GM21825 (cell line): ENCODE results near the gene COL4A2.
"Not testable (repeated sequence)": the region's sequence is repeated elsewhere in the genome, so short reads cannot be mapped to it uniquely, and the experiment has no call there.

Experiments
- ATAC-seq: cut with Tn5 transposase; IDR thresholded peaks from one replicate; pipeline ENCODE4 v1.9.1; 2021; ENCODE audit warnings: mild to moderate bottlenecking, moderate library complexity; ENCODE audit not compliant: unreplicated experiment

COL4A2 gene

DNA sequence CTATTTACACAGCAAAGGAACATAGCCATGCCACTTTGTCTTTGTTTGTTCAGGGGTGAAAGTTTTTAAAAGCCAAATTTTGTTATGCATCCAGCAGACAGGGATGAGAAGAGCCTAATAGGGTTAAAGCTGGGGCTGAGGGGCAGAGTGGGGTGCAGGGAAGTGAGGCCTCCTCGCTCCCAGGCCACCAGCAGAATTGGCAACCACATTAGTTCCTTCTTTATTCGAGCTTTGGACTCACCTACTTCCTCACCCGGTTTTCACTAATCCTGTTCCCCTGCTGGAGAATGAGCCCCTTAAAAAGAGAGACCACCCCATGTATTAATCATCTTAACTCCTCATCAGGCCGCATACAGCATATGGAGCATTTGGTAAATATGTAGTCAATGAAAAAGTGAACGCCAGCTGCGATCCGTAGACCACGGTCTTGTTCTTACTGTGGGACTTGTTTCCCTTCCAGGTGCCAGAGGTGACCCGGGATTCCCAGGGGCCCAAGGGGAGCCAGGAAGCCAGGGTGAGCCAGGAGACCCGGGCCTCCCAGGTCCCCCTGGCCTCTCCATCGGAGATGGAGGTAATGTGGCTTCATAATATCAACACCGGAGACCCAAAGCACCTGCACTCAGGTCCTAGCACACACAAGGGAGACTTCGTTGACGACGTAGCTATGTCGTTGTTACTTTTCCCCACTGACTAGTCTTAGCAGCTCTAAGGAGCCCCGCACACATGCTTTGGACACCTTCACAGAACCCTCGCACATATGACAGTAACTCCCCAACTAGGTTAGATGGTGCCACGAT lies 142.3 kb downstream of the COL4A2 start:
- ATAC-seq = no peak

DNA sequence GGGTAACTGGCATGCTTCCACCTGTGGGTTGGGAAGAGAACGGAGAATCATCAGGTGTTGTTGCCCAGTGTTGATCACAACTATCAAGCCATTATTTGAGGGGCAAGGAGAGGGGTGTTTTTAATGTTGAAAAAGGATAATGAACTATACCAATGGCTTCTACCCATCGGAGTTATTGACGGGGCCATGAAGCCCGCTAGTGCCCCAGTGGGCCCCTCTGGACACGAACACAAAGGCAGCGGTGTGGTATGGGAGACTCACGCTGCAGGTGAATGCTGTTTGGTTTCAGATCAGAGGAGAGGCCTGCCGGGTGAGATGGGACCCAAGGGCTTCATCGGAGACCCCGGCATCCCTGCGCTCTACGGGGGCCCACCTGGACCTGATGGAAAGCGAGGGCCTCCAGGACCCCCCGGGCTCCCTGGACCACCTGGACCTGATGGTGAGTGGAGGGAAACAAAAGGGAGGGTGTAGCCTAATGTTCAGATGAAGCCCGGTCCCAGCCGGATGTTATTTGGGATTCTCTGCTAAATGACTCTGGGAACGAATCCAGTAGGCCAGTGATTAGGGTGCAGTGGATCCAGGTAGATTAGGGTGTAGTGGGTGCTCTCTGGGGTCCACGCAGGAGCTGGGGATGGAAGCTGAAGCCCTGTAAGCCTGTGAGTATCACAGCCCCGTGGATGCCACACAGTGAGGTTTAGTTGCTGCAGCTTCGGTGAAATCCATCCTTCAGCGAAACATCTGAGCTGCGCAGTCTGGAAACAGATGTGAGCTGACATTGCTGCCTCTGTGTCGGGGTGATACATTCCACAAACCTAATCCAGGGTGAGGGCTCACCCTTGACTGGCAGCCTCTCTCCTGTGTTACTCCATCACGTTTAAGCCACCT lies 143.2 kb downstream of the COL4A2 start:
- ATAC-seq = no peak

DNA sequence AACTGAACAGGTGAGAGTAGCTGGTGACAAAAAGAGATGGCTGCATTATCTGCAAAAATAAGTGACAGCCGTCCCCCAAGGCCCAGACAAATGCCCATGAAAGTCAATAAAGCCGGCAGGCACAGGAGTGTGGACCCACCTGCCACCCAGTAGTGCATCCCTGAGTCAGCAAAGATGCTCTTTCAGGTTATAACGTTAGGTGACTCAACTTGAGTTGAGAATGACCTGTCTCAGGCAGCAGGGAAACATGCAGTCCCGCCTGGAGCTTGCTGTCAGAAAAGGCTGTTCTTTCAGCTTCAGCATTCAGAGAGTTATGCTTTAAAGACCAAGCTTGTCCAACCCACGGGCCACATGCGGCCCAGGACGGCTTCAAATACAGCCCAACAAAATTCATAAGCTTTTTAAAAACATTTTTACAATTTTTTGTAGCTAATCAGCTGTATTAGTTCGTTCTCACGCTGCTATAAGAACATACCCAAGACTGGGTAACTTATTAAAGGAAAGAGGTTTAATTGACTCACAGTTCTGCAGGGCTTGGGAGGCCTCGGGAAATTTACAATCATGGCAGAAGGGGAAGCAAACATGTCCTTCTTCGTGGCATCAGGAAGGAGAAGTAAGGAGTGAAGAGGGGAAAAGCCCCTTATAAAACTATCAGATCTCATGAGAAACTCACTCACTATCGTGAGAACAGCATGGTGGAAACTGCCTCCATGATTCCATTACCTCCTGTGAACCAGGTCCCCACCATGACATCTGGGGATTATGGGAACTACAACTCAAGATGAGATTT lies 144.1 kb downstream of the COL4A2 start:
- ATAC-seq = no peak

DNA sequence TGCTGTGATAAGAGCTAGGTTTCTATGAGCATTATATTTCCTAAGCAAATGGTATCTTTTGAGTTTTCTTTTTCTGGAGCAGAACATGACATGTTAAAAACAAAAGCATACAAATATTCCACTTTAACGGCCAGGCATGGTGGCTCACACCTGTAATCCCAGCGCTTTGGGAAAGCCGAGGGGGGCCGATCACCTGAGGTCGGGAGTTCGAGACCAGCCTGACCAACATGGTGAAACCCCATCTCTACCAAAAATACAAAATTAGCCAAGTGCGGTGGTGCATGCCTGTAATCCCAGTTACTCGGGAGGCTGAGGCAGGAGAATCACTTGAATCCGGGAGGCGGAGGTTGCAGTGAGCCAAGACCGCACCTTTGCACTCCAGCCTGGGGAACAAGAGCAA lies 146.0 kb downstream of the COL4A2 start:
- ATAC-seq = not testable (repeated sequence)

DNA sequence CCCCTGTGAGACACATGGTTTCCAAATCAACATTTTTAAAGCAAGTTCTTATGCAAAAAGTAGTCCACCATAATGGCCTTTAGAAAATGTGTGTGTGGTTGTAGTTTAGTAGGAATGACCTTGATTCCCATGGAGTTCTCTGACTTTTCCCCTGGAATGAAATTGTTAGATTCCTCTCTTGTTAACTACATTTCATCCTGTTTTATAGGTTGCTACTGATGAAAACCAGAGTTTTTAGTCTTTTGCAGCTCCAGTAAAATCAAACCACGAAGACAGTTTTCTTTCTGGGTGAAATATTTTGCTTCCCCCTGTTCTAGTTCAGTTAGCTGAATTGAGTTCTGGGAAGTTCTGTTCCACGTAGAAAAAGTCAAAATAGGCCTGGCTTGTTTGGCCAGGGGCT lies 146.7 kb downstream of the COL4A2 start:
- no peak for ATAC-seq

DNA sequence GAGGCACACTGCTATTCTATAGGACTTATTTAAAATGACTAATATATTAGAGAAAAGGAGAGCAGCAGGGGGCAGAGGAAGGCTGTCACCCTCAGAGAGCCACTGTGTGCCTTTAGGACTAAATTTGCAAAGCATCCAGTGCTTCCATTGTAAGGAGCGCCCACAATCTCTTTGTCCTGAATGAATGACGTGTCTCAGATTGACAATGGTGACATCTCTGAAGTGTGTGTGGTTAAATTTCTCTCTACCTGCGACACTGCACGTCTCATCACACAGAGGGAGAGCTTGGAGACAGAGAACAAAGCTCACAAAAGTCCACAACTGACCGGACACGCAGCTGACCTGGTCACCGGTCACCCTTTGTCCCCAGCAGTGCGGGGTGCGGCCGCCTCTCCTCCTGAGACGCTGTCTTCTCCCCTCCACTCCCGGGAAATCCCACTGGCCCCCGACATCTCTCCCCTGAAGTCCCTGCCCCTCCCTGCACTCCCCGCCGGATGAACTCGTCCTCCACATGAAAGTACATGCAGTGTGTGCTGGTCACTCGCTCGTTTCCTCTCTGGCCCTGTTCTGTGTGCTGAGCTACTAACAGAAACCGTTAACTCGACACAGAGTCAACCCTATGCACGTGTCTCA lies 147.3 kb downstream of the COL4A2 start:
- ATAC-seq = no peak

DNA sequence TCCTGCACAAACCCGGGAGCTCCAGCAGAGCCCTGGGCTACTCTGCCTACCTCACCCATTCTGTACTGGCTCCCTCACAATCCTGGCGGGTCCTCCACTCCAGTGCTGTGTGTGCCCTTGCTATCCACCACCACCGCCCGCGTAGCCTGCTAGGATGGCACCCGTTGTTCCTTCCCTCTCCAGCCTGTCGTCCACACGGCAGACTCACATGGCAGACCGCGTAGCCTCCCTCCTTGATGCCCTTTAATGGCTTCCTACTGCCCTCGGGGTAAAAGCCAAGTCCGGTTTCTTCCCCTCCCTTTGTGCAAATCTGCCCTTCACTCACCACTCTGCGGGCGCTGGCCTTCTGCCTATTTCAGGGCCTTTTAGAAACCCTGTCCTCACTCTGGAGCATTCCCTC lies 147.9 kb downstream of the COL4A2 start:
- ATAC-seq = no peak

DNA sequence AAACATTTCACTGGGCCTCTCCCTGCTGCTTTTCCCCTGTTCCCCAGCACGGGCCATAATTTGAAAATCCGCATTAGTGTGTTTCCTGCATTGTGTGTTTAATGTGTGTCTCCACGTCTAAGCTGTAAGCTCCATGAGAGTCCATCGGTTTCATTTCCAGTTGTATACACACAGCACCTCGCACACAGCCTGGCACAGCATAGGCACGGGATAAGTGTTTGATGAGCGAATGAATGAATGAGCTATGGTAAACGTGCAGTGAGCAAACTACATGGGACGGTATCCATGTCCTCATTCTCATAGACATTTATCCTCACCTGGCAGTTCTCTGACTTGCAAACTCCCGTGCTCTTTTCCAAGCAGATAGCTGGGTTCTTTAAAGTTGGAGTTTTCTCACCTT lies 148.4 kb downstream of the COL4A2 start:
- ATAC-seq = no peak

DNA sequence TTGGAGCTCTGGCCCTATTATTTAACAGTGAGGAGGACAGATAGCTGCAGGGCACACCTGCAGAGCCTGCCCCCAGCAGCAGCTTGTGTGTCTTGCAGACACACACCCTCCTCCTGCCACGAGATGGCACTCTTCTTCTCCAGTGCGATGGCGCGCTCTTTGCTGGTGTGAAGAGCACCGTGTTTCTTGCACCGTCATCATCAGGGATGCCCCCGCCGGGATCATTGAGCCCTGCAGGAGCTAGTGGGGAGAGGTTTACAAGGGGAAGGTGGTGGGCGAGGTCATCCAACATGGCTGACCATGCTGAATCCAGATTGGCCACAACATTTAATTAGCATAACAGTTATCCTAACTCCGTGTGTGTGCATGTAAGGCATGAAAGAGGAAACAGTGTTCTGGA lies 148.9 kb downstream of the COL4A2 start:
- ATAC-seq = peak; percentile 98

DNA sequence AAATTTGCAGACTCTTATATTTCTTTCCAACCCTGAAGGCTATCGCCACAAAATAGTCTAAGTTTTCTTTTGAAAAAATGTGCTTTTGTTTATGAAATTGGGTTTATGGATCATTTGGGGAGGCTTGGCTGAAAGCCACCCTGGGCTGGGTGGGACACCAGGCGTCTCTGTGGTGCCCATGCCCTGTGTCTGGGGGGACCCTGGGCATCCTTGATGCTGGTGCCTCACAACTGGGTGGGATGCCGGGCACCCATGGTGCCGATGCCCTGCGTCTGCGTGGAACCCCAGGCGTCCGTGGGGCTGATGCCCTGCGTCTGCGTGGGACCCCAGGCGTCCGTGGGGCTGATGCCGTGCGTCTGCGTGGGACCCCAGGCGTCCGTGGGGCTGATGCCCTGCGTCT lies 149.5 kb downstream of the COL4A2 start:
- ATAC-seq = no peak

DNA sequence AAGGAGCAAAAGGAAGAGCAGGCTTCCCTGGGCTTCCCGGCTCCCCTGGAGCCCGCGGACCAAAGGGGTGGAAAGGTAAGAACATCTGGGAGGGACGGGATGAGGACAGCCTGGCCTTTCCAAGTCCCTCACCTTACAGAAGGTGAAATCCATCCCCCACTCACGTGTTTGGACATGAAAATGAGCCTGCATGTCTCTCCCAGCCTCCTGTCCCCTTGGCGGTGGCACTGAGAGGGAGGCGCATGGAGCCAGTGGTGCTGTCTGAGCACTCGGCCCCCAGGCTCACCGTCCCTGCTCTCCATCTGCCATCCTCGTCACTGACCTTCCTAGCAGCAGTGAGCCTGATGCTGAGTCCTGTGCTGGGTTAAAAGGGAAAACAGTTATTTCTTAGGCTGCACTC lies 150.3 kb downstream of the COL4A2 start:
- no peak for ATAC-seq

DNA sequence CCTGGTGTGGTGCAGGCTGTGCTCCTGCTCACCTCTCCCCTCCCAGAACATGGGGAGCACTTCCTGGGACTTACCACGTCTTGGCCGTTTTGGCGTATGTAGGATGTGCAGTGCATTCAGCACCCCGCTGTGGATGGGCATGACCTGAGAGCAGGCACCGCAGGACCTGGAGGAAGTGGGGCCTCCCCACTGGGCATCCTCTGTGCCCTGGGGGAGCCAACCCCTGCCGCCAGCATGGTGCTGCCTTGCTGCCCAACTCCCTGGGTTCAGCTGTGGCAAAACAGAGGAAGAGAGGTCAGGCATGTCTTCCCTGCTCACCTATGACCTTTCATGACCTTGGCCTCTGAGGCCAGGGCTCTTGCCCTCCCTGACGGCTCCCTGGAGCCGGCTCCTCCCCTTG lies 150.9 kb downstream of the COL4A2 start:
- no peak for ATAC-seq

DNA sequence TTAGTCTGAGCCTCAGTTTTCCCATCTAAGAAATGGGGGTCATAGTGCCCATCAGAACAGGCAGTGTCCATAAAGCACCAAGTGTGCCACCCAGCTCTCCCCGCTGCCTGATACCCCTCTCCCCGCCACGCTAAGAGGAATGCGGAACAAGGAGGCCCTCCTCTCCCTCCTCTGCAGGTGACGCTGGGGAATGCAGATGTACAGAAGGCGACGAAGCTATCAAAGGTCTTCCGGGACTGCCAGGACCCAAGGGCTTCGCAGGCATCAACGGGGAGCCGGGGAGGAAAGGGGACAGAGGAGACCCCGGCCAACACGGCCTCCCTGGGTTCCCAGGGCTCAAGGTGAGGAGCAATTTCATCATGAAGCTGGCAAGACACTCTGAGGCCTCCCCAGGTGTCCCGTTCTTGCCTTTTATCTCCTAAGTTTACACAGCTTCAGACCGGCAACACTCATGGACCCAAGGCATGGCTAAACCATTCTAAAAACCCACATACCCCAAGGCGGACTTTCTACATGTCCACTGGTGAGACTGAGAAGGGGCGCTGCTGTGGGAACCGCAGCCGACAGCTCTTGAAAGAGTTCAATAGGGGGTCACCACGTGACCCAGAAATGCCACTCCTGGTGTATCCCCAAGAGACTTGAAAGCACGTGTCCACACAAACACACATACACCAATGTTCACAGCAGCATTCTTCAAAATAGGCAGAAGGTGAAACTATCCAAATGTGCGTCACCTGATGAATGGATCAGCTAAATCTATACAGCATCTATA lies 151.7 kb downstream of the COL4A2 start:
- no peak for ATAC-seq

DNA sequence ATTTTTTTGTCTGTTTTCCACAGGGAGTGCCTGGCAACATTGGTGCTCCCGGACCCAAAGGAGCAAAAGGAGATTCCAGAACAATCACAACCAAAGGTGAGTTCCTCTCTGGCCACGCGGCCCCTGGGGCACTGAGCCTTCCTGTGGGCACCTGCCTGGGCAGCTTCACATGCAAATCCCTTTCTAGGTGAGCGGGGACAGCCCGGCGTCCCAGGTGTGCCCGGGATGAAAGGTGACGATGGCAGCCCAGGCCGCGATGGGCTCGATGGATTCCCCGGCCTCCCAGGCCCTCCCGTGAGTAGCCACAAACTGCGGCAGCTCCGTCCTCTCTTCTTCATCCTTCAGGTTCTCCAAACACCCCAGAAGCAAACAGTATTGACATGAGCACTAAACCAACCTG lies 155.0 kb downstream of the COL4A2 start:
- ATAC-seq = no peak

DNA sequence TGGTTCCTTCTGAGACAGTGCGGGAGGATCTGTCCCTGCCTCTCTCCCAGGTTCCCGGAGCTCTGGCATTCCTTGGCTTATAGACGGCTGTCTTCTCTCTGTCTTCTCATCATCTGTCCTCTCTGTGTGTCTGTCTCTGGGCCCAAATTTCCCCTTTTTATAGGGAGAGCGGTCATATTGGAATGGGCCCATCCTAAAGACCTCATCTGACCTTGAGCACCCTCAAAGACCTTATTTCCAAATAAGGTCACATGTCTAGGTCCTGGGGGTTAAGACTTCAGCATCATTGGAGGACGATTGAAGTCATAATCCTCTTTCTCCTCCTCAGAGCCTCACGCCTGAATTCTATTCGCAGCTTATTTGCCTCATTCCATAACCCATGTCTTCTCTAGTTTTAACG lies 156.1 kb downstream of the COL4A2 start:
- ATAC-seq = no peak

DNA sequence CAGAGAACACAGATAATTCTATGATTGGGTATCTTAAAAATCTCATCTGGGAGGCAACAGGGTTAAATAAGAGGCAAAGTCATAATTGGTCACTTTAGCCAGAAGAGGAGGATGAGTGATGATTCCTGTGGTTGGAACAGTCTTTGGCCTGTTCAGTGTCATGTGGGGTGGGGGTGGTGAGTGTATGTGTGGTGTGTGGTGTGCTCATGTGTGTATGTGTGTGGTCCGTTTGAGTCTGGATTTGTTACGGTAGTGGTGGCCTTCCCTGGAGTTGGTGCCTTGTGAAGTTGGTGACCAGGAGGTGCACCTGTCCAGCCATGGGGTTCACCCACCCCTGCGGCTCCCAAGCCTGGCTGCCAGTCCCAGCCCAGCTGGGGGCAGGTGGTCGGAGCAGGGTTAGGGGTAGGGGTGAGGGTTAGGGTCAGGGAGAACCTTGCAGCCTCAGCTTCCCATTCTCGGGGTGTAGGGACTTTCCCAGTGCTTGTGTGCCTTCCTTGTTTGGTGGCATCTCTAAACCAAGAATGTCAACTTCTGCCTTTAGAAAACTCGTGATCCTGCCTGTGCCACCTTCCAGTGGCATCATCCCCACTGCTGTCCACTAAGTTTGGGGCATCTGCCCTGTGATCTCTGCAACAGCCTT lies 156.9 kb downstream of the COL4A2 start:
- ATAC-seq = no peak

DNA sequence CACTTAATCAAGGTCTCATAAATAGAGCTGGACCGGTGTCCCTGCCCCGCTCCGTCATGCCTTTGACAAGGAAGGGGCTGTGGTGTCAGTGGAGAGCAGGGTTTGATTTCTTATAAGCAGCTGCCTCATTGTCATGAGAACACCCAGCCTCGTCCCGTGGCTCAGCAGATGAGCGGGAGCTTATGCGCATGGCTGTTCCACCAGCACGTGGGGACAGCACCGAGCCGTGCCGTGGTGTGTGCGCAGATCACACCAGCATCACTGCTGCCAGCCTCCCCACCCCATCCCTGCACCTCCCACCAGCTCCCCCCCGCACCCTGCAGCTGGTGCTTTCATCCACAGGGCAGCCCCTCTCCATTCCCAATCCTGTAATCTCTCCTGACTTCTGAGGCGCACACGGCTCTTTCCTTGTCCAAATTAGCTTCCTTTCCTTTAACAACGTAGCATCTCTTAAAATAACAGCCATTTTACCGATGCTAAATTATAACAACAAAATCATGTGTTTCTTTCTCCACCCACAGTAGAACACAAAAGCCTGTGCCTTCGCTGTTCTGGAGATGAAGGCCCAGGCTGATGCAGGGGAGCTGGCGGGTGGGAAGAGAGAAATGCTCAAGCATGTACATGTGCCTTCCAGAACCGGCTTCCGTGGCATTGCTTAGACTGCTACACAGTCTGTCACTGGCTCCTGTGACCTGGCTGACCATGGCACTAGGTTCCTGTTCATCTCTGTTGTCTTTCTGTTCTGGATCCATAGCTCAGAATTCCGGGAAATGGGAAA lies 157.7 kb downstream of the COL4A2 start:
- ATAC-seq = no peak

DNA sequence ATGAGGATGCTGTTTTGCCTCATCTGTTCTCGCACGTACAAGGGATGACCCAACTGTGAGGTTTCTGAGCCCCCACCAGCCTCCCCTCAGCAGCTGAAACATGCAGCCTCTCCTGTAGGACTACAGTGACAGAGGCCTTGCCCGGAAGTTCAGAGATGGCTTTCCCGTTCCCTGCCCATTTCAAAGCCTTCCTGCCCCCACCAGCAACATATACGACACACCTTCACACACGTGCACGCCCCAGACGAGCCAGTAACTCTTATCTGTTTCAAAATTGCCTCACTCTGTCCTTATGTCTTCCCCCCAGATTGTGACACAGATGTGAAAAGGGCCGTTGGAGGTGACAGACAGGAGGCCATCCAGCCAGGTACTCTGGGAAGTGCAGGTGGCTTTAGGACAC lies 158.6 kb downstream of the COL4A2 start:
- ATAC-seq = no peak
